Purkinje cell (primary cell): ENCODE data around the gene MBLAC2. TPM values are rescaled to one million over a fixed set of nuclear protein-coding genes. Genes with fewer than 3 reads are reported as not detected.

Source experiments
- polyA plus RNA-seq: library from polyadenylated mRNA; unstranded; fragments of >200 nt; fragmentation: Nextera tagmentation; gene quantifications from 2 replicates; pipeline ENCODE4 v1.2.1, GENCODE V29; 2014

The MBLAC2 gene
- 4.6 and 6.1 TPM in 2 replicates for polyA plus RNA-seq

GRCh38 chr5:90474235-90475107 is at the start of gene MBLAC2, which contains the start of gene POLR3G:
Gene MBLAC2, minus strand, starts transcription at chr5:90474771. Its CDS starts 479 bp downstream, at chr5:90474292.
Gene POLR3G, plus strand, starts transcription at chr5:90474864. Its CDS starts 10,704 bp downstream, at chr5:90485568.

GRCh38 chr5:90409318-90410177 is 65.0 kb downstream of the MBLAC2 start, which contains the start of gene CETN3:
Gene CETN3, minus strand, starts transcription at chr5:90409756. Its CDS starts 95 bp downstream, at chr5:90409661.

Other genes starting within 250 kb of the MBLAC2 start
- gene CETN3, start 65.0 kb downstream of the MBLAC2 start, polyA plus RNA-seq: 63.4 and 70.8 TPM in 2 replicates
- gene POLR3G, start 93 bp upstream of the MBLAC2 start, polyA plus RNA-seq: 6.1 and 6.2 TPM in 2 replicates
- gene LYSMD3, start 54.8 kb upstream of the MBLAC2 start, polyA plus RNA-seq: 12.0 and 12.6 TPM in 2 replicates
- 31.7 and 36.2 TPM in 2 replicates for gene ADGRV1, start 84.0 kb upstream of the MBLAC2 start, polyA plus RNA-seq